ENCODE results near the gene FPR2. TPM values are rescaled to one million over a fixed set of nuclear protein-coding genes. Genes with fewer than 3 reads are reported as not detected.
"Not testable (repeated sequence)": the region's sequence is repeated elsewhere in the genome, so short reads cannot be mapped to it uniquely, and the experiment has no call there.

FPR2 gene
- polyA plus RNA-seq, 1 donor (not counting 4 experiments of a cell fraction or from before 2014, with no cell fraction given), result 0.05 TPM

DNA sequence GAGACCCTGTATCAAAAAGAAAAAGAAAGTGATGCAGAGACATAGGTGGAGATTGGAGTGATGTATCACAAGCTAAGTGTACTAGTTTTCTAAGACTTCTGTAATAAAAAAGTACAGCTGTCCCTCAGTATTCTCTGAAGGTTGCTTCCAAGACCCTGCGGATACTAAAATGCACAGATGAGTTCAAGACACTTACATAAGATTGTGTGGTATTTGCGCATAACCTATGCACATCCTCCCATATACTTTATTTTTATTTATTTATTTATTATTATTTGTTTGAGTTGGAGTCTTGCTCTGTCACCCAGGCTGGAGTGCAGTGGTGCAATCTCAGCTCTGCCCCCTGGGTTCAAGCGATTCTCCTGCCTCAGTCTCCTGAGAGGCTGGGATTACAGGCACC is 23.6 kb upstream of the FPR2 start:
- Histone ChIP-seq H3K4me2 (ENCODE audit: control insufficient read depth, extremely low read depth, insufficient read depth, low read depth, low read length) (no peak overlapping the region), H3K9ac (ENCODE audit: control insufficient read depth, extremely low read depth, insufficient read depth, low read length) (no peak overlapping the region), H3K4me3 (ENCODE audit: control insufficient read depth in 2 of 3, extremely low read depth in 1 of 3, insufficient read depth in 2 of 3, low read depth in 1 of 3, low read length in 3 of 3) (no peak overlapping the region), H3K4me1 (ENCODE audit: control insufficient read depth, extremely low read depth, insufficient read depth, low read length) (no peaks in the 10 kb centered on the region), H4K20me1 (ENCODE audit: control insufficient read depth, extremely low read depth, insufficient read depth, low read length) (no peaks in the 10 kb centered on the region), H3K79me2 (ENCODE audit: control insufficient read depth, insufficient read depth, low read length) (no peaks in the 10 kb centered on the region), H3K36me3 (ENCODE audit: control insufficient read depth in 2 of 2, extremely low read depth in 1 of 2, insufficient read depth in 2 of 2, low read length in 2 of 2) (no peaks in the 10 kb centered on the region), H3K9me3 (ENCODE audit: control insufficient read depth, low read depth, low read length) (no peaks in the 10 kb centered on the region), H3K27me3 (ENCODE audit: control insufficient read depth, extremely low read depth, insufficient read depth, low read length) (no peaks in the 10 kb centered on the region), H3K27ac (ENCODE audit: control insufficient read depth, insufficient read depth, low read length) (no peak overlapping the region), H3K9me1 (ENCODE audit: control insufficient read depth, extremely low read depth, insufficient read depth, low read length) (no peaks in the 10 kb centered on the region), H2AFZ (ENCODE audit: control insufficient read depth, low read length) (no peak overlapping the region)
- FAIRE-seq, result no peak
- dilution Hi-C loops (cut with MboI; ENCODE audit: extremely low pct_ligation_motif_present, low sequenced_read_pairs), result no loop called here
- DNase-seq (ENCODE audit: low read depth, low spot score), result no peak
- TF ChIP-seq EZH2 (IDR thresholded peaks at IDR 0.05; ENCODE audit: low read length), result no peak
- TF ChIP-seq, protein P1, sequence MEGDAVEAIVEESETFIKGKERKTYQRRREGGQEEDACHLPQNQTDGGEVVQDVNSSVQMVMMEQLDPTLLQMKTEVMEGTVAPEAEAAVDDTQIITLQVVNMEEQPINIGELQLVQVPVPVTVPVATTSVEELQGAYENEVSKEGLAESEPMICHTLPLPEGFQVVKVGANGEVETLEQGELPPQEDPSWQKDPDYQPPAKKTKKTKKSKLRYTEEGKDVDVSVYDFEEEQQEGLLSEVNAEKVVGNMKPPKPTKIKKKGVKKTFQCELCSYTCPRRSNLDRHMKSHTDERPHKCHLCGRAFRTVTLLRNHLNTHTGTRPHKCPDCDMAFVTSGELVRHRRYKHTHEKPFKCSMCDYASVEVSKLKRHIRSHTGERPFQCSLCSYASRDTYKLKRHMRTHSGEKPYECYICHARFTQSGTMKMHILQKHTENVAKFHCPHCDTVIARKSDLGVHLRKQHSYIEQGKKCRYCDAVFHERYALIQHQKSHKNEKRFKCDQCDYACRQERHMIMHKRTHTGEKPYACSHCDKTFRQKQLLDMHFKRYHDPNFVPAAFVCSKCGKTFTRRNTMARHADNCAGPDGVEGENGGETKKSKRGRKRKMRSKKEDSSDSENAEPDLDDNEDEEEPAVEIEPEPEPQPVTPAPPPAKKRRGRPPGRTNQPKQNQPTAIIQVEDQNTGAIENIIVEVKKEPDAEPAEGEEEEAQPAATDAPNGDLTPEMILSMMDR (optimal IDR thresholded peaks at IDR 0.05 in 1 of 3, IDR thresholded peaks at IDR 0.05 in 1 of 3, conservative IDR thresholded peaks at IDR 0.05 in 1 of 3; ENCODE audit: extremely low read depth in 1 of 3, insufficient read depth in 2 of 3, low read length in 3 of 3), result no peak

DNA sequence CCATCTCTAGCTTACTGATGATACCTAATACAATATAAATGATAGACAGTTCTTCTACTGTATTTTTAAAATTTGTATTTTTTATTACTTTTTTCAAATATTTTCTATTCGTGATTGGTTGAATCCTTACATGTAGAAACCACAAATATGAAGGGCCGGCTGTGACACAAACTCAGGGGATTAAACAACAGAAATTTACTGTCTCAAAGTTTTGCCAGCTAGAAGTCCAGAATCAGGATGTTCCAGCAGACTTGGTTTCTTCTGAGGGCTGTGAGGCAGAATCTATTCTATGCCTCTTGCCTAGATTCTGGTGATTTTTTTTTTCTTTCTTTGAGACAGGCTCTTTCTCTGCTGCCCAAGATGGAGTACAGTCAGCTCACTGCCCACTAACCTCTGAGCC is 23.1 kb upstream of the FPR2 start:
- Histone ChIP-seq H3K27me3 (ENCODE audit: control insufficient read depth, extremely low read depth, insufficient read depth, low read length) (no peaks in the 10 kb centered on the region), H3K9me3 (ENCODE audit: control insufficient read depth, low read depth, low read length) (no peaks in the 10 kb centered on the region), H3K4me3 (ENCODE audit: control insufficient read depth in 2 of 3, extremely low read depth in 1 of 3, insufficient read depth in 2 of 3, low read depth in 1 of 3, low read length in 3 of 3) (no peak overlapping the region), H3K27ac (ENCODE audit: control insufficient read depth, insufficient read depth, low read length) (no peak overlapping the region), H2AFZ (ENCODE audit: control insufficient read depth, low read length) (no peak overlapping the region), H3K79me2 (ENCODE audit: control insufficient read depth, insufficient read depth, low read length) (no peaks in the 10 kb centered on the region), H3K4me1 (ENCODE audit: control insufficient read depth, extremely low read depth, insufficient read depth, low read length) (no peaks in the 10 kb centered on the region), H4K20me1 (ENCODE audit: control insufficient read depth, extremely low read depth, insufficient read depth, low read length) (no peaks in the 10 kb centered on the region), H3K9ac (ENCODE audit: control insufficient read depth, extremely low read depth, insufficient read depth, low read length) (no peak overlapping the region), H3K36me3 (ENCODE audit: control insufficient read depth in 2 of 2, extremely low read depth in 1 of 2, insufficient read depth in 2 of 2, low read length in 2 of 2) (no peaks in the 10 kb centered on the region), H3K9me1 (ENCODE audit: control insufficient read depth, extremely low read depth, insufficient read depth, low read length) (no peaks in the 10 kb centered on the region), H3K4me2 (ENCODE audit: control insufficient read depth, extremely low read depth, insufficient read depth, low read depth, low read length) (no peak overlapping the region)
- dilution Hi-C loops (cut with MboI; ENCODE audit: extremely low pct_ligation_motif_present, low sequenced_read_pairs), result no loop called here
- DNase-seq (ENCODE audit: low read depth, low spot score) (no peak), FAIRE-seq (no peak)
- no peak for TF ChIP-seq EZH2 (IDR thresholded peaks at IDR 0.05; ENCODE audit: low read length)
- TF ChIP-seq, protein P1 (optimal IDR thresholded peaks at IDR 0.05 in 1 of 3, IDR thresholded peaks at IDR 0.05 in 1 of 3, conservative IDR thresholded peaks at IDR 0.05 in 1 of 3; ENCODE audit: extremely low read depth in 1 of 3, insufficient read depth in 2 of 3, low read length in 3 of 3), result no peak

DNA sequence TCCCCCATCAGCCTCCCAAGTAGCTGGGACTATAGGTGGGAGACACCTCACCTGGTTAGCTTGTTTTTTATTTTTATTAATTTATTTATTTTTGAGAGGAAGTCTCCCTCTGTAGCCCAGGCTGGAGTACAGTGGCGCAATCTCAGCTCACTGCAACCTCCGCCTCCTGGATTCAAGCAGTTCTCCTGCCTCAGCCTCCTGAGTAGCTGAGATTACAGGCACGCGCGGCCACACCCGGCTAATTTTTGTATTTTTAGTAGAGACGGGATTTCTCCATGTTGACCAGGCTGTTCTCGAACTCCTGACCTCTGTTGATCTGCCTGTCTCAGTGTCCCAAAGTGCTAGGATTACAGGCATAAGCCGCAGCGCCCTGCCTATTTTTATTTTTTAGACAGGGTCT is 22.5 kb upstream of the FPR2 start:
- DNase-seq (ENCODE audit: low read depth, low spot score); H3K9ac ChIP-seq (ENCODE audit: control insufficient read depth, extremely low read depth, insufficient read depth, low read length); H3K4me2 ChIP-seq (ENCODE audit: control insufficient read depth, extremely low read depth, insufficient read depth, low read depth, low read length); H3K4me1 ChIP-seq (ENCODE audit: control insufficient read depth, extremely low read depth, insufficient read depth, low read length); H2AFZ ChIP-seq (ENCODE audit: control insufficient read depth, low read length); H3K36me3 ChIP-seq (ENCODE audit: control insufficient read depth in 2 of 2, extremely low read depth in 1 of 2, insufficient read depth in 2 of 2, low read length in 2 of 2); H3K79me2 ChIP-seq (ENCODE audit: control insufficient read depth, insufficient read depth, low read length); H3K27ac ChIP-seq (ENCODE audit: control insufficient read depth, insufficient read depth, low read length); H4K20me1 ChIP-seq (ENCODE audit: control insufficient read depth, extremely low read depth, insufficient read depth, low read length); H3K27me3 ChIP-seq (ENCODE audit: control insufficient read depth, extremely low read depth, insufficient read depth, low read length); FAIRE-seq; H3K9me3 ChIP-seq (ENCODE audit: control insufficient read depth, low read depth, low read length); H3K4me3 ChIP-seq (ENCODE audit: control insufficient read depth in 2 of 3, extremely low read depth in 1 of 3, insufficient read depth in 2 of 3, low read depth in 1 of 3, low read length in 3 of 3); dilution Hi-C loops (cut with MboI; ENCODE audit: extremely low pct_ligation_motif_present, low sequenced_read_pairs); H3K9me1 ChIP-seq (ENCODE audit: control insufficient read depth, extremely low read depth, insufficient read depth, low read length): not testable (repeated sequence)
